CD4-positive, alpha-beta T cell treated with Interleukin-15 for 1 hour (primary cell): Measurements from ENCODE around the gene NWD2.

ENCODE experiments used
- DNase-seq: peaks from one replicate; pipeline ENCODE4 v3.0.0-alpha.2; 2020

Gene NWD2

DNA sequence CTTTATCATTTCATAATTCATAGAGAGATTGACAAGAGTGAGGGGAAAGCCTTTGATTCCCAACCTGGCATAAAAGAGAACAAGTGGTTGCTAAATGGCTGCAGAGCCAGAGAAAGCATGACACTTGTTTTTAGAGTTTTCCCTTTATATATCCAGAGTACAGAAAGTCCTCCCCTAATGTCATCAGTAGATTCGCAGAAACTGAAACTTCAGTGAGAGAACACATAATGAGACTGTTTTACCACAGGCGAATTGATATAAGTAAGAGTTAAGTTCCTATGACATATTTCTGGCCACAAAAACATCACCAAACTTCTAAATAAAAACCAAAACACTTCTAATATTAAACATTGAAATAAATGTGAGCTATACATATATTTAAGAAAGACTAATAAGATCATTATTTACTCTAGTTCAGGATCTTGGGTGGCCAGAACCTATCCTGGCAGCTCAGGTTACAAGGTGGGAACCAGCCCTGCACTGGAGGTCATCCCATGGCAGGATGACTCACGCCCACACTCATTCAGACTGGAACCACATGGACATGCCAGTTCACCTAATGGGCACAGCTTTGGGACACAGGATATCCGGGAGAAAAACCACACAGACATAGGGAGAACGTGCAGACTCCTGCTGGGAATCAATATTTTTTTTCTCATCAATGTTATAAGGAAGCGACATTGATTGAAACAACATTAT, 35.5 kb downstream of the NWD2 start:
- DNase-seq = no peak

DNA sequence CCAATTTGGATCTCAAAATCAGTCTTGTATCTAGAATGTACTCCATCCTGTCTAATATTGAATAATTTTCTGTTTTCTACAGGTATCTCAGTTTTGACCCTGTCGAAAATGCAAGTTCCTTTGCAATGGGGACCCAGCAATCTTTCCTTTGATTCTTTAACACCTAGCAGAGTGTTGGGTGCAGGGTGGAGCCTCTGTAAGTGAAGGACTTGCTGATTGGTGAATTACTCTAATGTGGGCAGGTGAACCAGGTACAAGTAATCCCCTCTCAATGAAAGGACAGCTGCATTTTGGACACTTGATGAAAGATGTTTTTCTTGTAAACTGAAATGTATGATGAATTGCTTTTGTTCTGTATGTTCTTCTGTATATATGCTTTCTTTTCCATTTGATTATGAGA, 54.9 kb downstream of the NWD2 start:
- DNase-seq = no peak

DNA sequence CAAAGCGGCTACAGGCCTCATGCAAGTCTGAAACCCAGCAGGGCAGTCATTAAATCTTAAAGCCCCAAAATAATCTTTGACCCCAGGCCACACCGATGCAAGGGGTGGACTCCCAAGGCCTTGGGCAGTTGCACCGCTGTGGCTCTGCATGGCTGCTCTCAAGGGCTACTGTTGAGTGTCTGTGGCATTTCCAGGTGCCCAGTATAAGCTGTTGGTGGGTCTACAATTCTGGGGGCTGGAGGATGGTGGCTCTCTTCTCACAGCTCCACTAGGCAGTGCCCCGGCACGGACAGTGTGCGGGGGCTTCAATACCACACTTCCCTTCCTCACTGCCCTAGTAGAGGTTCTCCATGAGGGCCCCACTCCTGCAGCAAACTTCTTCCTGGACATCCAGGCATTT, 60.1 kb downstream of the NWD2 start:
- no peak for DNase-seq

DNA sequence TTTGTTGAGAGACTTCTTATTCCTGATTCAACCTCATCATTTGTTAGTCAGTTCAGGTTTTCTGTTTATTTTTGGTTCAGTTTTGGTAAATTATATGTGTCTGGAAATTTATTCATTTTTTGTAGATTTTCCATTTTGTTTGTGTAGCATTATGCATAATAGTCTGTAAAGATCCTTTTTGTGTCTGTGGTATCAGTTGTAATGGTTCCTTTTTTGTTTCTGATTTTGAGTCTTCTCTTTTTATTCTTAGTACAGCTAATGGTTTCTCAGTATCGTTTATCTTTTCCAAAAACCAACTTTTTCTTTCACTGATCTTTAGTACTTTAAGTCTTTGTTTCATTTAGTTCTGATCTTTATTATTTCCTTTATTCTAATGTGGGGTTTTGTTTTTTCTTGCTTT, 61.4 kb downstream of the NWD2 start:
- no peak for DNase-seq

DNA sequence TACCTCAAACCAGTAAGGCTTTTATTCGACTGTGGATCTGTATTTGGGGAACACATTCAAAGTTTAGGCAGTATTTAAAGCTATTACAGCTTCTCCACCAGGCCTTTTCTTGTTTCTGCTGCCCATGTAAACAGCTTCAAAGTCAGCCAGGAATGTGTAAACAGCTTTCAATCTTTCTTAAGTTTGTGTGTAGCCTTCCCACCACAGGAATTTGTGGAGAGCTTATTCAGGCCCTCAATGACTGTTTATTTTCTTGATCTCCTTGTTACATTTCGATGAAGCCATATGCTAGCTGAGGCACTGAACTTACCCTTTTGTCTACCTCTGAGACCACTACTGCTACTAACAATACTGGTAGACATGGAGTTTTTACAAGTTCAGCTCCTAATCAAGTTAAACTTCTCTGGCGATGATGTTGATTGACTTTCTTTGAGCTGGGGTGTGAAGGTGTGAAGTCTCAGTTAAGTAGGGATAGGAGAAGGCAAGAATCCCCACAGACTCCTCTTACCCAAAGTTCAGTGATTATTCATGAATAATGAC, 72.6 kb downstream of the NWD2 start:
- no peak for DNase-seq

DNA sequence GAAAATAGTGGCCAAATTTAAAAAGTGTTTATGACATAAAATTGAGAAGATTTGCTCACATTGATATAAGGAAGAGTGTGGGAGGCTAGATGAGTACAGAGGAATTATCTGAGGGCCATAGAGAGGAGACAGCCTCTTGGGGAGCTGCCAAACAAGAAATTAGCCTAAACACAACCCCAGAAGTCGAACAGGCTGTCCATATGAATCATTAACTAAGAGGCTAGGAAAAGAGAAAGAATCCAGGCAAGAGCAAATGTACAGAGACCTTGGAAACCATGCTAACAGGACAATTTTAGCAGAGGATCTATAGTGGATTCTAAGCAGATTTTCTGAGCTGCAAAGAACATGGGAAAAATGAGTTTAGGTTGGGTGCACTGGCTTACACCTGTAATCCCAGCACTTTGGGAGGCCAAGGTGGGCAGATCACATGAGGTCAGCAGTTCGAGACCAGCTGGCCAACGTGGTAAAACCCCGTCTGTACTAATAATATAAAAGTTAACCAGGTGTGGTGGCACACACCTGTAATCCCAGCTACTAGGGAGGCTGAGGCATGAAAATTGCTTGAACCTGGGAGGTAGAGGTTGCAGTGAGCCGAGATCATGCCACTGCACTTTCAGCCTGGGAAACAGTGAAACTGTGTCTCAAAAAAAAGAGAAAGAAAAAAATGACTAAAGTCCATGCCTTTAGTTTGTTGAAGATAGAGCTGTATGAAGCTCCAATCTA, 76.1 kb downstream of the NWD2 start:
- DNase-seq = no peak

DNA sequence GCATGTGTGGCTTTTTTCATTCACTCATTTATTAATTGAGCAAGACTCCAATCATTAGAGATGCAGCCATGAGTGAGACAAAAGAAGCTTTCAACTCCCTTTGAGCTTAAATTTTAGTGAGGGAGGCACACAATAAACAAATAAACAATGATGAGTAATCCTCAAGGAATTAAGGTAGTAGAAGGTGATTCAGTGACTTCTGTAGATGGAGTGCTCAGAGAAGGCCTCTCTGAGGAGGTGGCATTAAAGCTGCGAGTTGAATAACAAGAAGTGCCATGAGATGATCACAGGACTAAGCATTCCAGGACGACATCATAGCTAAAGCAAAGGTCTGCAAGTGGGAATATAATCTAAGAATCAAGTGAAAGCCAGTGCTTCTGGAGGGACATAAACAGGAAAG, 77.6 kb downstream of the NWD2 start:
- no peak for DNase-seq

DNA sequence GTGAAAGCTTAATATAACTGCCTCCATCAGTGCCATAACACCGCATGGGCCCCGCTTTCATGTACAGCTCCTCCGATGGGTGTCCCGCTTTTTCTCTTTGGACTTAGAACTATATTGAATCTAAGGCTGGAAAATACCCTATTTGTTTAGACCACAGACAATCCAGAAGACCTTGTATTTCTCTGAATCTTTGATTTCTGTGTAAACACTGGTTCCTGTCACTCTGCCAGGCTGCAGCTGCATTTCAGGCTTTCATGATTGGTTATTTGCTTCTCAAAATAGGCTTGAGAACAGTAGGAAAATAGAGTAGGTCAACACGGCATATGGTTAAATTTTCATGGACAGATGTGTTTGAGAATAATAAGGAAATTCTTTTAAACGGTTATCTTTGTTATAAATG, 80.0 kb downstream of the NWD2 start:
- DNase-seq = no peak

DNA sequence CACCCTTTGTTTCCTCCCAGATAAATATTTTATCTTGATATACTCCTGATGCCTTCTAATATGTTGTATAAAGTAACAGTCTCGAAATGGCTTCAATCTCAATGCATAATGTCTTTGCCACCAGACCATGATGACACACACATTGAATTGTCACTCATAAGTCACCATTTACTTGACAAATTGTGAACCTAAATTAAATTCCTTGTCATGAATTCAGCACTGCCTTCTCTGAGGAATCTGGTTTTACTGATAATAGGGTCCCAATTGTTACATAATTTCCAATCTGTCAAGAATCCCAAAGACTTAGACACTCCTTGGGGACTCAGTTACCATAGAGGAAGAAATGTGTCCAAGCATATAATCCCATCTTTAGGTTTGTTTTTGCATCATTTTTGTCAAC, 82.3 kb downstream of the NWD2 start:
- no peak for DNase-seq

DNA sequence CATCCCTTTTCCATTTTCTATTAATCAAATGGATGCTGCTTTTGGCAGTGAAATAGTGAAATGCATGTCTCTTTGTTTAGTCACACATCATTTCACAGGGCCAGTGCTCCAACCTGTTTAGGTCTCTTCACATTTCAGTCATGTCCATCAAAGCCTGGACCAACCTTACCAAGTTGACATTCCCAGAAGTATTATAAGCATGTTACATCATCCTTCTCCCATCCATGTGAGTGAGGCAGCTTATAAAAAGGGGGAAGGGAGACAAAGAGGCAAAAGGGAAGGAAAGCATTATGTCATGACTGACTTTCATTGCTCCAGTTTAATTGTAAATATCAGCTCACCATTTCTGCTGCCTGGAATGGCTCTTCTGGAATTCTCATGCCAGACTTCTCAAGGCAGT, 94.4 kb downstream of the NWD2 start:
- no peak for DNase-seq

DNA sequence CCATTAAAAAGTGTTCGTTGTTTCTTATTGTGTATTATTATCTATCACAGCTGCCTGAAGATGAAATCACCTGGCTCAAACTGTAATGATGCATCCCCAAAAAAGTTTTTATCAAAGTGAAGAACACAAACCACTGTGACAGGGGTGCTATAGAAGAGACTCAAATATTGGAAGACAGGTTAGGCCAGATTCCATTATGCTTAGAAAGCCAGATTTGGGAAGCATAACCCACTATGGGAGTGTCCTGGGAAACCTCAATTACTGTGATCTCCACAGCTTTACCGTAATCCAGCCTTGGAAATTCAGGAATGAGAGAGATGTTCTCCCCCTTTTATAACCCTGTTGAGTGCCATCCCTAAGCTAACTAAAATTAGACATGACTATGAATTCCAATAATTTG, 114.2 kb downstream of the NWD2 start:
- no peak for DNase-seq

DNA sequence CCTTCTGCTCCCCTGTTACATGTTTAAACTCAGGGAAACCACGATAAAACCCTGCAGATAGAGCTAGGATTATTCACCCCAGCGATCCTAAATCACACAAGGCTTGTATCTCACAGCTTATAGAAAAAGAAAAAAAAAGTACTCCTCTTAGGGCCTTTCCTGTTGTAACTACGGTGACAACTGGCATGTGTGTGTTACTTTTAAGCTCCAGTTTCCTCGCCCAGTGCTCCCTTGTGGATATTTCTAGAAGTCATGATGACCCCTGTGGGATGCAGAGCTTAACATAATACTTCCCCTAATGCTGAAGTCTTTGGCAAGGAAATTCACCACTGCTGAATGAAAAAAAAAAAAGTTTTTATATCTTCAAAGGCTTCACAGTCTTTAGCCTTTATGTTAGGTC, 114.7 kb downstream of the NWD2 start:
- DNase-seq = no peak

DNA sequence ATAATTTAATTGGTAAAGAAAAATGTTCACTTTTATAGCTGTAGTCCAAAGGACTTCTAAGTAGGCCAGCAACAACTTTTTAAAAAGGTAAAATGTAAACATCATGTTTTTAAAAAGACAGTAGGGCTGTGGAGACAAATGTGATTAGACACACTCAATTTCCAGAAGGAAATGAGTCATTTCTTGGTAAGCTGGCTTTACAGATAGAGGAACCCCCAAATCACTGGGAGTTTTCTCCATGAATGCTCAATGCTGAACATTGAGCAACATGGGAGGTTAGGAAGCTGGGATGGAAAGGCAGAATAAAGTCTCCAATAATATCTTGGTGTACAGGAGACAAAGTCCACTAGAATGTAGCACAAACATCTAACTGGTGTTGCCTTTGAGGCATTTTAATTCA, 121.3 kb downstream of the NWD2 start:
- DNase-seq = no peak

DNA sequence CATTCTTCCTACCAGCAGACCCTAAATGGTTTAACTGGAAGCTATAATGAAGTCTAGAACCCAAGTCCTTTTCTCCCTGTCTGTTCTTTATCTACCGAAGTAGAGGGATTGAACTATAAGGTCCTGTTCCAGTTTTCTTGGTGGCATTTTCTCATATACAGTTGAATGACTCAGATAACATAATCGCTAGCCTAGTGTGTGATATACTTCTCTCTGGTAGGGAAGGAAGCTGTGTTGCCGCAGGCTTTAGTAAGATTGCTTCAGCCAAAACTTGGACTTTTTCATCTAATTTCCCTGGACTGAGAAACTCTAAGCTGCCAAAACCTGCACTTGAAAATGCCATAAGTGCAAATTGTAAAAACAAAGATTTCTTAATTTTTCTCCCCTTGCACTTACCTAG, 123.4 kb downstream of the NWD2 start:
- DNase-seq = no peak

DNA sequence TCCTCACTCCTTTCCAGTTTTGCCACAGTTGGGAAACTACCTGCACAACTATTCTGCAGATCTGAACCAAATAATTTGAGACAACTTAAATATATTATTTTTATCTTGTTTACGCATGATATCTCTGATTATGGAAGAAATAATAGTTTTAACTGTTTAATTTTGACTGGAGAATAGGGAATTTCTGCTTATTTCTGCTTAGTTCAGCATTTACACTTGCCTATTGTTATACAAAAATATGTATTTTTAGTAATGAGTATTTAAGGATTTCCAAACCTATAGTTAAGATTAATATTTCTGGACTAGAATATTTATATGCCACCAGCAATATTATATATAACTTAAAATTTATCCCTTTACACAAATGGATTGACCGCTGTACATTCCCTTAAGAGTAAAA, 125.5 kb downstream of the NWD2 start:
- no peak for DNase-seq

DNA sequence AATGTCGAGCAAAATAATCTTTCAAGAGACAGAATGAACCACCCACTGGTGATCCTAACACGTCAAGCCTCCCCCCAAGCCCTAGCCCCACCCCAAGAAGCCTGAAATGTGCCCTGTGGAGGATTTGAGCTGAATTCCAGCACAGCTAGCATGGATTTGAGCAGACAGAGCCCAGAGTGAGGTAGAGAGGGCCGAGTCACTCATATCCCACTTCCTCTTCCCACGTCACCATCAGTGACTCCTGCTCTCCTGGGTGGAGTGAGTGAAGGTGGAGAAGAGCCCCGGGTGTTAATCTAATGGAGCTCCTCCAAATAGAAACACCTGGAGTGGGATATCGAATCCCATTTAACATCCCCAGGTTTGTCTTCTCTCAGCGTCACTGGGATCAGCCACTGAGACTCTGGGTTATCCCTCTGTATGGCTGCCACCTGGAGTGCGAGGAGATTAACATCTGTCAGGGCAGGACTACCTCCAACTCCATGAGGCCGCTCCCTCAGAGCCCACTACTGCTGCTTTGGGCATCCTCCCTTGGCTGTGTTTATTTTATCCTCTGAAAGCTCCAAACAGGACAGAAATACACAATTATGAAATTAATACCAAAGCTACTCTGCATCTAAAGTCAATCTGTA, 136.6 kb downstream of the NWD2 start:
- no peak for DNase-seq

DNA sequence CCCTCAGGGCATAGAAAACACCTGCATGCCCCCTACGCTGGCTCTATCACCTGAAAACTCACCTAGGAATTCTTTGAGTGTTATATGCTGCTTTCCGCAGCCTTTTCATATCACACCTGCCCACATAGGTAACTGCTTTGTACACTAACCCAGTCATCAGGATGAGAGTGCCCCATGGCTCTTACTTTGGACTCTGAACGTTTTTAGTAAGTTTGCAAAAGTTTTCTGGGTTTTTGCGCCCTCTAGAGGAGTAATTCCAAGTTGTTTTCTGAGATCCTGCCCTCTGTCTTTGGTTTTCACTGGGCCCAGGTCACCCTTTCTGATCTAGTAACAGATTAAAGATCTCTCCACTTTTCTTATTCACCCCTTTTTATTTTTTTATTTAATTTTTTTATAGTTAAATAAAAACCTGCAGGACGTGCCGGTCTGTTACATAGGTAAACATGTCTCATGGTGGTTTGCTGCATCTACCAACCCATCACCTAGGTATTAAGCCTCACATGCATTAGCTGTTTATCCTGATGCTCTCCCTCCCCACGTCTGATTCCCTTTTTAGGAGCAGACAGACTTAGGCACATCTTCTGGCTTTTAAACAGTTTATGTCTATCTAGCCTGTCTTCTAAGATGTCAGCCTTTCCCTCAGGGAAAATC, 139.2 kb downstream of the NWD2 start:
- DNase-seq = no peak

DNA sequence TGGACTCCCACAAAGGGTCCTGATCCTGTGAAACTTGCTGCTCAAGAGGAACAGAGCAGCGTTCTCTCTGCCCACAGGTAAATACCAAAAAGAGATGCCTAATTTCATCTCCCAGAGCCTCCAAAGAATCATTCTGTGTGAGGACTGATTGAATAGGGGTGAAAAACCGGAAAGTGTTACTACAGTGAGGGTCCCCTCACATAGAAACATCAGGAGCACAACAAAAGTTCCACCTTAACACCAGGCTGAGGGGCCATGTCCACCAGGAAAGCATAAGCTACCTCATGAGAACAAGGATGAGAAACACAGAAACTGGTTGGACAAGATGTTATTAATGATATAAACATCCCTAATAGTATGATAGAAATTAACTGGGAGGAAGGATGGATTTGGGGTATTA, 140.9 kb downstream of the NWD2 start:
- no peak for DNase-seq

DNA sequence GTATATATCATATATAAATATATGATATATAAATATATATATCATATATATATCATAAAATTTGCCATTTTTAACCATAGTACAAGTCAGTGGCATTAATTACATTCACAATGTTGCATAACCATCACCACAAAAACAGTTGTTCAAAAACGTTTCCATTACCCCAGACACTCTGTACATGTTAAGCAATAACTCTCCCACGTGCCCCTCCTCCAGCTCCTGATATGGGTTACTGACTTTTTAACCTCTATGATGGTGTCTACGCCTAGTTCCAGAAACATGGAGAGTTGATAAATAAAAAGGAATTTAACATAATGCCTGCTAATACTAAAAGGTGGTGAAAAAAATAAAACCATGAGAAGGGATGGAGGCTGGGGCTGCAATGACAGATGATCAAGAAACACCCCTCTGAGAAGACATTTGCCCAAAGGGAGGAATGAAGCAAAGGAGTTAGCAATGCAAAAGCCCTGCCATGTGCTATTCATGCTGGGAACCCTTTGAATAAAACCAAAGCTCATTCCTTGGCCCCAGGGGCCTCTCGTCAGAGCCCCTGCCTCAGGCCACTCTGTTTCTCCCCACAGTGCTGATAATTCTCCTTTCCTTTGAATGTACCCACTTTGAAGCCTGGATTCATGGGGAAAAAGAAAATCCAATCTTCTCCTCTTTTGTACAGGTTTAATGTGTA, 144.3 kb downstream of the NWD2 start:
- DNase-seq = no peak

DNA sequence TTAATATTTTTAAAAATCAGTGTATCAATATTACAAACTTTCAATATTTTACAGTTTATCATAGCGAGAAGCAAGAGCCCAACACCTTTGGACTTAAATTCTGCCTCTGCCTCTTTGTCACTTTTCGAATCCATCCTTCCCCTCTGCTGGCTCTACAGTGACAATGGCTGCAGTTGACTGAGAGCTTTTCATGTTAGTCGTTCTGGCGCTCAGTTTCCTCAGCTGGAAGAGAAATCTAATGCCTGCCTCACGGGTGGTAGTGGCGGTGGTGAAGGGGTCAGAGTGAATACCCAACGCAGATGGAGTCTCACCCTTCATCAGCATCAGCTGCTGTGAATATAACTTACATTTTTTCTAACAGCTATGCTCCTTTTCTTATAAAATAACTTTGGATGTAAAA, 144.8 kb downstream of the NWD2 start:
- no peak for DNase-seq

DNA sequence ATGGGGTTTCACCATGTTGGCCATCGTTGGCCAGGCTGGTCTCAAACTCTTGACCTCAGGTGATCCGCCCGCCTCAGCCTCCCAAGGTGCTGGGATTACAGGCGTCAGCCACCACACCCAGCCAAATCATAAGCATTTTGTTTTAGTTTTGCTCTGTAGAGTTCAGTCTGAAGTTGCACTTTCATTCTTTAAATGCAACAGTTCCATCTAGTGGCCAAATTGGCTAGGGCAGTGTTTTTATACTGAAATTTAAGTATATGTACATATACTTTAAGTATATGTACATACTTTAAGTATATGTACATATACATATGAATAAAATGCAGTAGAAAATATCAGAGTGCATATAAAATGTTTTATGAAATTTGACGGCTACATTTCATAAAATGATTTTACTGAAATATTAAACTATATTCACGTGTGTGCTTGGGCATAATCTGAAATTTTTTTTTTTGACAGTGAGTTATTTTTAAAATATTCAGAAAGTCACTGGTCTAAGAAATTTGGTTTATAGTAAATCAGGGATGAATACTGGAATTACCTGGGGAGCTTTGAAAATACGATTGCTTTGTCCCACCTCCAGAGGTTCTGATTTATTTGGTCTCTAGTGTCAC, 145.5 kb downstream of the NWD2 start:
- no peak for DNase-seq

DNA sequence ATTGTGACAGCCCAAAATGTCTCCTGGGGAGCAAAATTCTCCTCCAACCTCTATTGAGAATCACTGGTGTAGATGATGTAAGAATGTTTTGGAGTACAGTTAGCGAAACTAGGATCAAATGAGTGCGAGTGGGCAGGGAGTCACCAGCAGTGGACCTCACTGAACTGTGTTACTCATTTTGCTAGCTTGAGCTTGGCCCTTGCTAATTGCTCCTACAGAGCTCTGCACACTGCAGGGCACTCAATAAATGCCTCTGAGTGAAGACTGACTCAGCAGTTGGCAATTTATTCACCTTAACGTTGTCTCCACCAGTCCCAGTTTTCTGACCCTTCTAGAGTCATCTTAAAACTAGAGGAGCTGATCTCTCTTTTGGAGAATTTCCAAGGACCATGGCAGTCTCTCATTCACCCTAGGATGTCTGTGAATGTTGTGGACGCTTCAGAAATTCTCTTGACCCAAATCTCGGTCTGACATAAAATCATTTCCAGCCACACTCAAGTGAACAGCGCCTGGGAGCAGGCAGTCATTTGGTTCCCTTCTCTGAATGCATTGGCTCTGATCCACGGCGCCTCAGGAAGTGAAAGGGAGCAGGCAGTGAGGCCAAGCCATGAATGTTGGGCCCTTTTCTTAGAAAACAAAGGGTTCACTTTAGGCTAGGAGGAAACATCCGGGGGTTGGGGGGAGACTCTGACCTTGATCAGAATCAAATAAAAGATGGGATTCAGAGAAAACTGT, 148.1 kb downstream of the NWD2 start:
- DNase-seq = no peak
